H1 (cell line): ENCODE data around the gene NSG2.
"Not testable (repeated sequence)": the region's sequence is repeated elsewhere in the genome, so short reads cannot be mapped to it uniquely, and the experiment has no call there.

Experiments used
- EZH2 ChIP-seq: fragments of 200-600 bp; sonication (generic); IDR thresholded peaks from 2 replicates; pipeline ENCODE4 v1.7.1; 2012; ENCODE audit warnings: low read depth, mild to moderate bottlenecking, moderate library complexity, low read length, inconsistent platforms; ENCODE audit not compliant: severe bottlenecking
- HDAC2 ChIP-seq, 2 experiments: fragments of 300-600 bp in 1 of 2; sonication (generic) in 1 of 2; IDR thresholded peaks; 2 replicates each; pipeline ENCODE4 v1.6.1; 2011 to 2012; ENCODE audit warnings: low read depth in 2 of 2, low read length in 2 of 2, mild to moderate bottlenecking in 2 of 2, moderate library complexity in 2 of 2, borderline replicate concordance in 1 of 2, inconsistent platforms in 1 of 2
- NRF1 ChIP-seq: IDR thresholded peaks from 2 replicates; pipeline ENCODE4 v1.6.1; 2011; ENCODE audit warnings: mild to moderate bottlenecking, low read depth, low read length, improper control_type of control experiment
- POLR2AphosphoS5 ChIP-seq: IDR thresholded peaks from 2 replicates; pipeline ENCODE4 v1.6.1; 2011; ENCODE audit warnings: low read depth, low read length
- RFX5 ChIP-seq: IDR thresholded peaks from 2 replicates; pipeline ENCODE4 v1.6.1; 2011; ENCODE audit warnings: low read depth, low read length, improper control_type of control experiment, borderline replicate concordance
- SIN3A ChIP-seq, 2 experiments: IDR thresholded peaks in 1 of 2; conservative IDR thresholded peaks in 1 of 2; 2 replicates each; pipeline ENCODE4 v1.6.1; 2011 to 2012; ENCODE audit warnings: low read length in 2 of 2, improper control_type of control experiment in 1 of 2, low read depth in 1 of 2, mild to moderate bottlenecking in 1 of 2
- TAF1 ChIP-seq: IDR thresholded peaks from 2 replicates; pipeline ENCODE4 v1.6.1; 2011; ENCODE audit warnings: mild to moderate bottlenecking, low read depth, low read length
- TF ChIP-seq, protein P1 (sequence below), 3 experiments: IDR thresholded peaks; 1 replicate in 2 of 3; 2 replicates in 1 of 3; pipeline versions ENCODE4 v1.5.1 to v1.6.1; 2011; ENCODE audit warnings: low read length in 3 of 3, mild to moderate bottlenecking in 3 of 3, inconsistent platforms in 2 of 3, low read depth in 1 of 3, moderate library complexity in 1 of 3; ENCODE audit not compliant: insufficient read depth in 1 of 3; ENCODE audit errors: control extremely low read depth in 1 of 3
- TF ChIP-seq, protein P2 (sequence below): IDR thresholded peaks from 2 replicates; pipeline ENCODE4 v1.6.1; 2012; ENCODE audit warnings: inconsistent platforms

DNA sequence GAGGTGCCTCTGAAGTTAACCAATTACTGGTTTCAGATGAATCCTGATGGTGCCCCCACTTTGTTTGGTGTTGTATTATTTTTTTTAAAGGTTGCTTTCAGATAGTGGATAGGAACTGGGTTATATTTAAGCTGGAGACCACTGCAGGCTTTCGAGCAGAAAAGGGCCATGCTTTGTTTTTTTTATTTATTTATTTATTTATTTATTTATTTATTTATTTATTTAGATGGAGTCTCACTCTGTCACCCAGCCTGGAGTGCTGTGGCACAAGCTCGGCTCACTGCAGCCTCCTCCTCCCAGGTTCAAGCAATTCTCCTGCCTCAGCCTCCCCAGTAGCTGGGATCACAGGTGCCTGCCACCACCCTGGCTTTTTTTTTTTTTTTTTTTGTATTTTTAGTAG is 57.1 kb downstream of the NSG2 start:
- TF ChIP-seq, protein P1, sequence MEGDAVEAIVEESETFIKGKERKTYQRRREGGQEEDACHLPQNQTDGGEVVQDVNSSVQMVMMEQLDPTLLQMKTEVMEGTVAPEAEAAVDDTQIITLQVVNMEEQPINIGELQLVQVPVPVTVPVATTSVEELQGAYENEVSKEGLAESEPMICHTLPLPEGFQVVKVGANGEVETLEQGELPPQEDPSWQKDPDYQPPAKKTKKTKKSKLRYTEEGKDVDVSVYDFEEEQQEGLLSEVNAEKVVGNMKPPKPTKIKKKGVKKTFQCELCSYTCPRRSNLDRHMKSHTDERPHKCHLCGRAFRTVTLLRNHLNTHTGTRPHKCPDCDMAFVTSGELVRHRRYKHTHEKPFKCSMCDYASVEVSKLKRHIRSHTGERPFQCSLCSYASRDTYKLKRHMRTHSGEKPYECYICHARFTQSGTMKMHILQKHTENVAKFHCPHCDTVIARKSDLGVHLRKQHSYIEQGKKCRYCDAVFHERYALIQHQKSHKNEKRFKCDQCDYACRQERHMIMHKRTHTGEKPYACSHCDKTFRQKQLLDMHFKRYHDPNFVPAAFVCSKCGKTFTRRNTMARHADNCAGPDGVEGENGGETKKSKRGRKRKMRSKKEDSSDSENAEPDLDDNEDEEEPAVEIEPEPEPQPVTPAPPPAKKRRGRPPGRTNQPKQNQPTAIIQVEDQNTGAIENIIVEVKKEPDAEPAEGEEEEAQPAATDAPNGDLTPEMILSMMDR (IDR thresholded peaks at IDR 0.05; ENCODE audit: control extremely low read depth in 1 of 3, insufficient read depth in 1 of 3, low read depth in 1 of 3, low read length in 3 of 3) = not testable (repeated sequence)
- not testable (repeated sequence) for TF ChIP-seq NRF1; POLR2AphosphoS5; SIN3A (conservative IDR thresholded peaks at IDR 0.05 in 1 of 2, IDR thresholded peaks at IDR 0.05 in 1 of 2; ENCODE audit: low read depth in 1 of 2, low read length in 2 of 2); TAF1; HDAC2 (IDR thresholded peaks at IDR 0.05; ENCODE audit: borderline replicate concordance in 1 of 2, low read depth in 2 of 2, low read length in 2 of 2); RFX5; EZH2
- TF ChIP-seq, protein P2, sequence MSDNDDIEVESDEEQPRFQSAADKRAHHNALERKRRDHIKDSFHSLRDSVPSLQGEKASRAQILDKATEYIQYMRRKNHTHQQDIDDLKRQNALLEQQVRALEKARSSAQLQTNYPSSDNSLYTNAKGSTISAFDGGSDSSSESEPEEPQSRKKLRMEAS = not testable (repeated sequence)
